Psoas muscle (tissue), 8 donors: ENCODE measurements around the gene C1QTNF3. TPM values are rescaled to one million over a fixed set of nuclear protein-coding genes. Genes with fewer than 3 reads are reported as not detected.
"Not testable (repeated sequence)": the region's sequence is repeated elsewhere in the genome, so short reads cannot be mapped to it uniquely, and the experiment has no call there.

ENCODE experiments used
- ATAC-seq, 4 donors: fragments of 200-7000 bp; cut with Tn5 transposase; one replicate each; pipeline ENCODE4 v1.9.1; 2020; ENCODE audit warnings: moderate library complexity in 3 of 4, mild to moderate bottlenecking in 2 of 4
- DNase-seq, 2 donors: peaks; one replicate each; pipeline ENCODE4 v3.0.0-alpha.2; 2020
- H3K27ac ChIP-seq: fragments of 200-600 bp; one replicate; pipeline ENCODE4 v1.8.0; 2022
- H3K27me3 ChIP-seq, 3 donors: fragments of 200-600 bp in 1 of 3; one replicate each; pipeline versions ENCODE4 v1.6.1 to v1.8.0; 2013 to 2022; ENCODE audit warnings: low read length in 2 of 3, mild to moderate bottlenecking in 2 of 3, moderate library complexity in 1 of 3; ENCODE audit not compliant: insufficient read depth in 3 of 3
- H3K36me3 ChIP-seq, 2 donors: fragments of 200-600 bp in 1 of 2; one replicate each; pipeline versions ENCODE4 v1.6.1 to v1.8.0; 2013 to 2022; ENCODE audit warnings: low read depth in 1 of 2, mild to moderate bottlenecking in 1 of 2, moderate library complexity in 1 of 2; ENCODE audit not compliant: insufficient read depth in 1 of 2
- H3K4me1 ChIP-seq: fragments of 200-600 bp; one replicate; pipeline ENCODE4 v1.8.0; 2022
- H3K4me3 ChIP-seq: fragments of 200-600 bp; one replicate; pipeline ENCODE4 v1.8.0; 2022; ENCODE audit warnings: mild to moderate bottlenecking
- H3K9me3 ChIP-seq: fragments of 200-600 bp; one replicate; pipeline ENCODE4 v1.8.0; 2022
- CTCF ChIP-seq: fragments of 200-600 bp; IDR thresholded peaks from one replicate; pipeline ENCODE4 v1.8.0; 2022; ENCODE audit warnings: antibody characterized with exemption
- WGBS, 3 donors: extraction: QIAGEN DNeasy Blood & Tissue Kit; methylation state at CpG; one replicate each; pipeline versions ENCODE4 v1.1.6 to v1.1.7; 2013; 5-methylcytosine and 5-hydroxymethylcytosine counted together
- intact Hi-C, 2 donors: fragments of 100-400 bp; cut with DNase I; formaldehyde crosslinking; loops; one replicate each; pipeline versions ENCODE4 v1.11.0 to v1.14.2; 2022
- polyA plus RNA-seq, 3 donors: library from polyadenylated mRNA; stranded (reverse); fragments of 200-250 nt; gene quantifications; one replicate each; pipeline ENCODE4 v1.2.3, GENCODE V29; 2013
- total RNA-seq, 4 donors: library from RNA; stranded (reverse); fragmentation: NEBNext Ultra II Directional in 2 of 4; extraction: Animal tissue kit (Norgen Biotek cat#: 25700) in 2 of 4; gene quantifications; one replicate each; pipeline versions ENCODE4 v1.2.1 to v1.2.4, GENCODE V29; 2021 to 2023
- donor health status: healthy with polysubstance abuse.
- donor health status: DM: no; HTN: no; CAD: no; lungs with moderate emphysema.
- donor health status: Bipolar disorder and iron deficiency.
- donor health status: healthy.
- donor health status: DM: yes; HTN: yes; CAD: no.
- donor health status: DM: no; HTN: no; CAD: no.
- donor health status: DM: no; HTN: no; CAD: no.
- donor health status: DM: yes; HTN: yes; CAD: no.

The C1QTNF3 gene
- total and polyA plus RNA-seq, 7 donors: 0.31 to 5.9 (median 0.55) TPM; not detected in 1

DNA sequence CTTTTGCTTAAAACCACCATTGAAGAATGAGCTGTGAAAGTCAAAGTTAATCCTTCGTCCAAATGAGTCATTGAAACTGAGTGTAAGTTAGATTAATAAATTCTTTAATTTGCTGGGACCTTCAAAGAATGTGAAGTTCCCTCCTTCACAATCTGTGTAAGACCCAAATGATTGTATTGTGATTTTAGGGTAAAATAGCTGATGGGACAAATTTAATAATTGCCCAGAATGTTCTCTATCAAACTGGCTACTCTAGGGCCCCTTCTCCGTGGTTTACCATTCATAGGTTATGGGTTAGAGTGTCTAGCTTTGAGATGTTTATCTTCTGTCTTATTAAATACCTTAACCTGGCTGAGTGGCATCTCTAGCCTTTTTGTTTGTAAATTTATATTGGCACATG is 11.9 kb downstream of the C1QTNF3 start:
- H3K4me3 ChIP-seq: no peak overlapping the region
- ATAC-seq (no peak), DNase-seq (no peak)
- H3K27me3 ChIP-seq: no peaks in the 10 kb centered on the region
- peaks cover 0 to 11% of the 10 kb centered on the region in 2 donors for H3K36me3 ChIP-seq
- WGBS, 3 donors: 61 to 95% (median 91%) methylated on average over 2 of the region's 2 CpGs
- TF ChIP-seq CTCF: no peak
- intact Hi-C loops: no loop called here
- H3K27ac ChIP-seq: no peak overlapping the region
- no peaks in the 10 kb centered on the region for H3K9me3 ChIP-seq
- H3K4me1 ChIP-seq: no peaks in the 10 kb centered on the region

GRCh38 chr5:34030585-34030984 is 12.4 kb downstream of the C1QTNF3 start:
- intact Hi-C loops, DNase-seq, H3K4me1 ChIP-seq, H3K27ac ChIP-seq, H3K27me3 ChIP-seq, H3K9me3 ChIP-seq, H3K4me3 ChIP-seq, ATAC-seq: not testable (repeated sequence)
- 94 to 97% (median 96%) methylated on average over 2 of the region's 2 CpGs for WGBS, 3 donors
- H3K36me3 ChIP-seq: peaks cover 0 to 11% of the 10 kb centered on the region in 2 donors

- peaks cover 0 to 7% of the 10 kb centered on the region in 2 donors for H3K36me3 ChIP-seq
- H3K27me3 ChIP-seq: no peaks in the 10 kb centered on the region
- intact Hi-C loops: no loop called here
- no peaks in the 10 kb centered on the region for H3K9me3 ChIP-seq
- no peak for DNase-seq
- WGBS, 3 donors: 60 to 73% (median 67%) methylated on average over 1 of the region's 1 CpG
- TF ChIP-seq CTCF: no peak
- H3K4me3 ChIP-seq: no peak overlapping the region
- no peak for ATAC-seq
- no peak overlapping the region for H3K27ac ChIP-seq
- H3K4me1 ChIP-seq: no peaks in the 10 kb centered on the region
Measured at GRCh38 chr5:34030048-34030447, 13.0 kb downstream of the C1QTNF3 start.

DNA sequence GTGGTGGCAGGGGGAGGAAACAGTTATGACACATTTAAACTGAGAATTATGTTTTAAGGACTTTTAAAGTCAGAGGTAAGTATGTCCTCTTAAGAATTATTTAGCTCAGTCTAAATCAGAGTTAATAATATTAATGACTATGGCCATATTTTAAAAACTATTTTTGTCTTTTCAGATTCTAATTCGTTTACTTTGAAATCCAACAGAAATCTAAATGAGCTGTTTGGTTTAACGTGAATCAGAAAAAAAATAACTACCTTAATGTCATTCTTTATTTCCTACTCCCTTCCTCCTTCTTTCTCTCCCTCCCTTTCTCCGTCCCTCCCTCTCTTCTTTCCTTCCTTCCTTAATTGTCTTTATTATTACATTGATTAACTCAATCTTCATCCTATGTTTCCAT is 14.7 kb downstream of the C1QTNF3 start:
- no peak for ATAC-seq
- H3K4me1 ChIP-seq: no peaks in the 10 kb centered on the region
- H3K27ac ChIP-seq: no peak overlapping the region
- peaks cover 0 to 5% of the 10 kb centered on the region in 2 donors for H3K36me3 ChIP-seq
- no peak for TF ChIP-seq CTCF
- no peaks in the 10 kb centered on the region for H3K9me3 ChIP-seq
- no peaks in the 10 kb centered on the region for H3K27me3 ChIP-seq
- no peak overlapping the region for H3K4me3 ChIP-seq
- intact Hi-C loops: no loop called here
- DNase-seq: no peak
- WGBS, 3 donors: 86 to 90% (median 86%) methylated on average over 3 of the region's 3 CpGs

DNA sequence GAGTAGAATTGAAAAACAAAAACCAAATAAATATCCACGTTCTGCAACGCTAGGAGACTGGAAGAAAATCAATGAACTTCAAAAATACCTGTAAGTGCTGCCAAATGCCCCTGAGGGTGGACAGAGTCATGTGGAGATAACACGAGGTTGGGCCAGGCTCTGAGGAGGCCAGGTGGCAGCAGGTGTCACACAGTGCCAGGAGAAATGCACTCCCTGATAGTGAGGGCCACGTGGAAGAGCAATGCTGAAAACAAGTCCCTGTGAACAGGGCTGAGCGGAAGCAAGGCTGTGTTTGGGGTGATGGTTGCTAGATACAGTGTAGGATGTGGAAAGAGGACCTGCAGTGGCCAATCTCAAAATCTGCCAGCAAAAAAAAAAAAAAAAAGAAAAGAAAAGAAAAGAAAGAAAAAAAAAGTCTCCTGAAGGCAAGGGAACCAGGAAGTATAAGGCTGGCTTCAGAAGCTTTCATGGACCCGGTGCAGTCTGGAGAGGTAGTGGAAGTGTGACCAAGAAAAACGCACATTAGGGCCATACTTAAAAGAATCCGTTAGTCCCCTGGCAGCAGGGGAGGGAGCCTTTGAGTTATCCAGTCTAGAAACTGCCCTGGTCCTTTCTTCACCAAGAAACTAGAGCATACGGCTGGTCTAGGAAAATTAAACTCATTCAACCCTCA is 16.8 kb downstream of the C1QTNF3 start:
- no peak for ATAC-seq

More for the DNA sequence above, 16.8 kb downstream of the C1QTNF3 start:
- WGBS, 3 donors: 76 to 80% (median 79%) methylated on average over 9 of the region's 9 CpGs
- Histone ChIP-seq H3K9me3 (no peaks in the 10 kb centered on the region), H3K4me1 (no peaks in the 10 kb centered on the region), H3K4me3 (no peak overlapping the region), H3K27ac (no peak overlapping the region), H3K36me3 (no peaks in the 10 kb centered on the region), H3K27me3 (no peaks in the 10 kb centered on the region)
- DNase-seq: no peak
- no peak for TF ChIP-seq CTCF
- intact Hi-C loops: no loop called here
